ENCODE data around the gene TRAF3IP1.
"Not testable (repeated sequence)": the region's sequence is repeated elsewhere in the genome, so short reads cannot be mapped to it uniquely, and the experiment has no call there.

Gene TRAF3IP1

DNA sequence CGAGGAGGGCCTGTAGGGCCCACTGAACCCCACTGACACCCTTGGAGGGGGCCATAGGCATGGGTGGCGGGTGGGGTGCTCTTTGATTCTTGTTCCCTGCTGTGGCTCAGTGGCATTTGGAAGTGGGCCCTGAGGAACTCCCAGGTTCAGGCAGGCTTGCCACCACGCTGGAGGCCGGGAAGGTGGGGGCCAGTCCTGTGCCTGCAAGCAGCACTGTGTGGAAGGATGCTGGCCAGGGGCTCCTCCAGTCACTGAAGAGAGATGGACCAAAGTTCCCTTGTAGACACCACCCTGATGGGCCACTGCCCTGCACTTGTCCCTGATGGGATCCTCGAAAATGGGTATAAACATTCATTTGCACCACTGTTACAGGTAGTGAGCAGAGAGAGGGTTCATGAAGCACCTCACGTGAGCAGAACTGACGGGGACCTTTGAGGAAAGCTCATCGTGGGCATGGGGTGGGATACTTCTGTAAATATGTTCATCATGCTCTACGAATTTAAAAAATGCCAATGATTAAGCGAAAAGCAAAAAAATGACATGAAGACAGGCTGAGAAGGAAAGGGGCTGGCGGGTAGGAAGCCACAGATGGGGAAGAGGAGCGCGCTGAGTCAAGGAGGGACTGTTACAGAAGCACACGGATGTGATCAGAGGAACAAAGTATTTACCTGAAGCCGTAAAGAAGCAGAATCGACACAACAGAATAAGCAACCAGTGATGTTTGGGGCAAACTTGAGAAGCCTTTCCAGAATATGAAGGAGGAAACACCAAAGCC, 61.2 kb downstream of the TRAF3IP1 start:
- peak; percentile 44 to 78 (median 69) for DNase-seq

DNA sequence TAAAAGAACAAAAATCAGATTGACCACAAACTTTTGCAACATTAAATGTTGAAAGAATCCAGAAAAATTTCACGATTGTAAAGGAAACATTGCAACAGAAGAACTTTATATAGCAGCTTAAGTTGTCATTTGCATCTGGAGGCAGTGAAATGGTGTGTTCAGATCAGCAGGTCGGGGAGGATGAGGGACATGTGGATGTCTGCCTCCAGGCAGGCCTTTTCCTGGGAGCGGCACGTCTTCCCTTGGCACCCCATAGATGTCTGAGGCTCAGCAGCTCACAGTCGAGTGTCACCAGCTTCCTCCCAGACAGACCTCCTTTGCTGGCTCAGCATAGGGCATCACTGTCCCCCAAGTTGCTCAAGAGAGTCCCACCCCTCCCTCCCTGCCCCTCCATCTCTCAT, 62.1 kb downstream of the TRAF3IP1 start:
- DNase-seq: peak; percentile 45 to 84 (median 78)

DNA sequence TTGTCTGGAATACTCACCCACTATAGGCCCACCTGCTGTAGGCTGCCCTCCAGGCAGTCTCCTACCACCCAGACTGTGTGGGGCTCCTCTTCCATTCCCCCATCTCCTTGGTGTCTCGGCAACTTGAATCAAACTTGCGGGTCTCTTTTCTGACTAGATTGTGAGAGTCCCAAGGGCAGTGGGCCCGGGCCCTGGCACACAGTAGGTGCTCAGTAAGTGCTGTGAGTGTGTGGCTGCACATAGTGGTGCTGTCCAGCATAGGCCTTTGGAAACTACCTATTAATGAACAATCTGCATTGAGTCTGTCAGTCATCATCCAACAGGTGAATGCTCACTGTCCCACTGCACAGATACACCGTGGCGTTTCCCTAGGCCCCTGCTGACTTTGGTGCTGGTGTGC, 62.8 kb downstream of the TRAF3IP1 start:
- DNase-seq: no peak

DNA sequence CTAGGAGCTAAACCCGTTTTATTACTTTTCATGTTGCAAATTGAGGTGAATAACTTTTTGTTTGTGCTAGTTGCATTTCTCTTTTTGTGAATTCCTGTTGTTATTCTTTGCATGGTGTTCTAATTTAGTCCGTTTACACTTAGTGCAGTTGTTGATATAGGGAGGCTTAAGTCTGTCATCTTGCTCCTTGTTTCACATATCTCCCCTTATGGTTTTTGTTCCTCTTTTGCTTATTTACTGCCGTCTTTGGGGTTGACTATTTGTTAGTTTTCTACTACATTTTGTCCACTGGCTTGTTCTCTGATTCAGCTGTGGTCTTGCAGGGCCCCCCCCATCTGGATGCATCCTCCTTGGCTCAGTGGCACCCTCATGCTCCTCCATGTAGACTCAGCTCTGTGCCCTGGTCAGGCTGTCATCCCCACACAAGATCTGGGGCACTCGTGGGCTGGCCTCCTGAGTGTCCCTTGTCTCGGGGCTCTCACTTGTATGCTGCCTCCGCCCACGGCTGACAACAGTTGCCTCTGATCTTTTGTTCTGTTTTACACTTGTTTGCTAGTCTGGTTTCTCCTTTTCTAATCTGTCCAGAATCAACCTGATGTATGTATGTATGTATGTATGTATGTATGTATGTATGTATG, 63.5 kb downstream of the TRAF3IP1 start:
- DNase-seq: peak; percentile 35 to 74 (median 62)

- DNase-seq: peak; percentile 35 to 73 (median 56)
Measured at GRCh38 chr2:238387332-238387731, 67.0 kb downstream of the TRAF3IP1 start.

GRCh38 chr2:238388794-238389193, 68.5 kb downstream of the TRAF3IP1 start:
- no peak for DNase-seq

GRCh38 chr2:238389988-238390589, 69.8 kb downstream of the TRAF3IP1 start:
- peak in 3 of 4 experiments; percentile 26 to 27 (median 27) for DNase-seq

DNA sequence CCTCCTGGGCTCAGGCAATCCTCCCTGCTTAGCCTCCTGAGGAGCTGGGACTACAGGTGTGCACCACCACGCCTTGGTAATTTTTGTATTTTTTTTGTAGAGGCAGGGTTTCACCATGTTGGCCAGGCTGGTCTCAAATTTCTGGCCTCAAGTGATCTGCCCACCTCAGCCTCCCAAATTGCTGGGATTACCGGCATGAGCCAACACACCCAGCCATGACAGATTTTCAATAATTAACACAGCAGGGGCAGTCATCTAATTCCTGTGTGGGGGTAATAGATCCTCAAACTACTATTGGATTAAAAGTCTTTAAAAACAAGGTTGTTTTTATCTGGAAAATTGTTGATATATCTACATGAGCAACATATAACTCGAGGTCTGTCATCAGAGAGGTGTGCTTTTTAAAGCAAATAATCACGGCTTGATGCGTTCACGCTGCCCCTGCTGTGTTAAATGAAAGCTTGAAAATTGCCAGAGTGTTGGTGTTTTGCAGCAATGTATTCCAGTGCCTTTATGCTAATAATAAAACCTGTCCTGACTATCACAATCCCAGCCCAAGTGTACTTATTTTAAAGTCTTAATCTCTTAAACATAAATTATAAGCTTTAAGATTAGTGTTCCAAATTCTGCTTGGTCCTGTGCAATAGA, 70.8 kb downstream of the TRAF3IP1 start:
- DNase-seq: no peak

DNA sequence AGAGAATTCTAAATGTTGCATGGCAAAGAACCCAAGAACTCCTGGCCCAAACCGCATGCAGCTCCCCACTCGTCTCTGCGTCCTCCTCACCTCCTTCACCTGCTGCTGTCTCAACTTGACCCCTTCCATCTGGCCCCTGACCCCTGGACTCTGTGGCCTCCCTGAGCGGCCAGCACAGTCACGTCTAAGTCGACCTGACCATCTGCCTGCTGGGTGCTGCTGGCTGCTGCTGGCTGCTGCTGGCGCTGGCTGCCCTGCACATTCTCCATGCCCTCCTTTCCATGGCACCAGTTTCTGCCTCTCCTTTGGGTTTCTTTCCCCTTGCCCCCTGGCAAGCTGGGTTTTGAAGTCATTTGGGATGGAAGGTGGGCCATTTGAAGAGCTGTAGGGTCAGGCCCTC, 76.3 kb downstream of the TRAF3IP1 start:
- no peak for DNase-seq

DNA sequence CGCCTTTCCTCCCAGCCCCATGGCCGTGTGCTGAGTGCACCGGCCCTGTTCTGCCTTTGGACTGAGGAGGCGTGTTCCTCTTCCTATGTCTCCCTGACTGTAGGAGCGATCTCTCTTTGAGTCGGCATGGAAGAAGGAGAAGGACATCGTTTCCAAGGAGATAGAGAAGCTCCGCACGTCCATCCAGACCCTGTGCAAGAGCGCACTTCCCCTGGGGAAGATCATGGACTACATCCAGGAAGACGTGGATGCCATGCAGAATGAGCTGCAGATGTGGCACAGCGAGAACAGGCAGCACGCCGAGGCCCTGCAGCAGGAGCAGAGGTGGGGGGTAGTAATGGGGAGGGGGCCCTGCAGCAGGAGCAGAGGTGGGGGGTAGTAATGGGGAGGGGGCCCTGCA, 77.0 kb downstream of the TRAF3IP1 start:
- no peak for DNase-seq

DNA sequence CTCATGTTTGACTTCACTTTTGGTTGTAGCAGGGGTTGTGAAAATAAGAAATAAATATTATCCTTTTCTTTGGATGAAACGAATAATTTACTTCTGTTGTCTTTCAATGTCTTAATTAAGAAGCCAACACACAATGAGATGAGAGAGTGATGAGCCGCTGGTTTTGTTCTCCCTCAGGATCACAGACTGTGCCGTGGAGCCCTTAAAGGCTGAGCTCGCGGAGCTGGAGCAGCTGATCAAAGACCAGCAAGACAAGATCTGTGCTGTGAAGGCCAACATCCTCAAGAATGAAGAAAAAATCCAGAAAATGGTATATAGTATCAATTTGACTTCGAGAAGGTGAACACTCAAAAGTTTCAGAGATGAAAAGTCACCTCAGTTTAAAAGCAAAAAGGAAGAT, 78.3 kb downstream of the TRAF3IP1 start:
- DNase-seq: no peak

DNA sequence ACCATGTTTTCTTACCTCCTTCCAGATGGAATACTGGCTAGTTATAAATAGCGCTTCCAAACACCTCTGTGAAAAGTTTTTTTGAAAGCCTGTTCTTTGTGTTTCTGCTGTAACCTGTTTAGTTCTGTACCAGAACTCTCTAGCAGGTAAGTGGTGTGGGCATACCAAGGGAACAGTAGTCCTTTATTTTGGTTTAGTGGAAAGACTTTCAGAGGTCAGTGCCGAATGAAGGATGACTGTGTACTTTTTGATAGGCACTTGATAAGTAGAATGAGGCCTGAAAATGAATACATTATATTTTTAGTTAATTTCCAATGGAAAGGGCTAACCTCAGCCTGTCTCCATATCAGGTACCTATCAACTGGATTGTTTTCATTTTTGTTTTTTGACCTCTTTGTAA, 78.8 kb downstream of the TRAF3IP1 start:
- no peak for DNase-seq

GRCh38 chr2:238401551-238401950, 81.2 kb downstream of the TRAF3IP1 start:
- DNase-seq: no peak

DNA sequence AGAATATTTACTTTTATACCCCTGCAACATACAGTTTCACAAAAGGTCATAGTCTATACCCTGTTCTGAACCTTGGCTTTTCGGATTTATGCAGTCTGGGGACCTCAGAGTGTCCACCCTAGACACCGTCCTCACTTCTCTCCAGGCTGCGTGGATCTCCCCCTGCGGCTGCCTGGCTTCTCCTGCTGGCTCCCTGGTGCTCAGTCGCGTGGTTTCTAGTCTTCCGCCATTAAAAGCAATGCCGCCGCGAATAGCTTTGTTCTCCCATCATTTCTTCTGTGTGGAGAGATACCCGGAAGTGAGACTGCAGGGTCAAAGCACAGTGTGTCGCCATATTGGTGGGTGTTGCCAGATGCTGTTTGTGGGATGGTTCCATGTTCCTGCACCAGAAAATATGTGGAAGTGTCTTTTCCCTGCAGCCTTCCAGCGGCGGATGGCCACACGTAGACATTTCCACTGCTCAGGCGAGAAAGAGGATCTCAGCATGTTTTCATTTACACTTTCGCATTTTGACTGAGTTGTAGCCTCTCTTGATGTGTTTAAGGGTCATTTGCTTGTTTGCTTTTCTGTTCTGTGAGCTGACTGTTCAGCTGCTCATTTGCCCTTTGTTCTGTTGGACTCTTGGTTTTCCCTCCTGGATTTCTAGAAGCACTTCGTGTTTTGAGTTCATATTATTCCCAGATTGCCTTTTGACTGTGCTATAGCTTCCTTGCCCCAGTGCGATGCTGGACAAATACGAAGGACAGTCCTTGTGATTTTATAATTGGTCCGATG, 83.5 kb downstream of the TRAF3IP1 start:
- DNase-seq: no peak

GRCh38 chr2:238404406-238405216, 84.3 kb downstream of the TRAF3IP1 start:
- no peak for DNase-seq

- not testable (repeated sequence) for DNase-seq
Measured at GRCh38 chr2:238405217-238405555, 84.9 kb downstream of the TRAF3IP1 start.

DNA sequence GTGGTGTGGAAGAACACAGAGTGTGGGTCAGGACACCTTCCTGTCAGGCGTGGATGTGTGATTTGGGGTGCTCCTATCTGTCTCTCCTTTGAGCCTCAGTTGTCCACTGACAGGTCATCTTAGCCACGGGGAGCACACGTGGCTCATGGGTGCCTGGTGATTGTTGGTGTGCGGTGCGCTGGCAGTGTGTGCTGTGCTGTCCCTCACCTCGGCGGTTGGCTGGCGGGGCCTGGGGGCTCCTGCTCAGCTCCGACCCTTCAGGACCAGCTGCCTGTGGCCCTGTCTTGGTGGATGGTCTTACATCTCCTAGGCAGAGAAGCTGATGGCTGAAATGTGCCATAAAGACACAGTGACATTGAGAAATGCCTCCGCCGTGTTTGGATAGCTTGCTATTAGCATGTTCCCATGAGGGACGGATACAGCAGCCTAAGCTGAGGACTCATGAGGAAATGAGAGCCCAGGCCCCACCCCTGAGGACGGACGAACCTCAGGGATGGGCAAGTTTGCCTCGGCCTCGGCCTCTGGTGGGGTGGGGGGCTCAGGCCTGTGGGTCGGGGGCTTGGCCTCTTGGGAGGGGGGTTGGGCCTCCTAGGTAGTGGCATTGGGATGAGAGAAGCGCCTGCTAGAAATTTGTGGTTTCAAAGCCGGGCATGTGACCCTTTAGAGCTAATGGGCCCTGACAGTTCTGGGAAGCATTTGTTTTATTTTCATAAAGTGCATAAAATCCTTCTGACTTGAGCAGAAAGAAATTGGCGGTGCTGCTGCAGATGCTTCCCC, 86.1 kb downstream of the TRAF3IP1 start:
- no peak for DNase-seq

DNA sequence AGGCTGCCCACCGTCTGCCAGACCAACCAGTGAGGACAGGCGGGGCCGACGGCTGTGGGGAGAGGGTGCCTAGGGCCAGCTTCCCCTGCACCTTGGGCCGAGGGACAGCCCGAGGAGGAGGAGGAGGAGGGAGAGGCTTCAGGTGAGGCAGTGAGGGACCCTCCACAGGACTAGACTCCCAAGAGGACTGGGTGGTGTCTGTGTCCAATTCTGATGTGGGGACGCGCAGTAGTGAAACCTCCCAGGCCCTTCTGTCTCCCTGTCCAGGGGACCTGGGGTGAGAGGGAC, 86.6 kb downstream of the TRAF3IP1 start:
- DNase-seq: no peak

GRCh38 chr2:238407566-238407965, 87.2 kb downstream of the TRAF3IP1 start:
- DNase-seq: no peak

GRCh38 chr2:238408615-238409340, 88.5 kb downstream of the TRAF3IP1 start:
- DNase-seq: no peak

Data from suppressor macrophage (primary cell).